Naive thymus-derived CD4-positive, alpha-beta T cell (primary cell): ENCODE data around the gene PODXL. TPM values are rescaled to one million over a fixed set of nuclear protein-coding genes. Genes with fewer than 3 reads are reported as not detected.

ENCODE experiments used
- ATAC-seq: fragments of 150-1000 bp; cut with Tn5 transposase; 2 replicates; pipeline ENCODE4 v1.10.0; 2021; ENCODE audit warnings: mild to moderate bottlenecking, moderate library complexity
- CTCF ChIA-PET: fragments of 350-600 bp; sonication (Branson Sonifier 250); formaldehyde crosslinking; loops from one replicate; lab custom pipeline; 2021; ENCODE audit warnings: antibody characterized with exemption; lab: Charles Lee
- POLR2A ChIA-PET: fragments of 350-600 bp; sonication (Branson Sonifier 250); formaldehyde crosslinking; loops from one replicate; lab custom pipeline; 2021; ENCODE audit warnings: antibody characterized with exemption, inconsistent platforms; lab: Charles Lee
- DNase-seq, 9 donors: peaks; one replicate each; pipeline versions ENCODE4 v3.0.0 to v3.0.0-alpha.2; 2020 to 2022; ENCODE audit warnings: mixed read lengths in 1 of 9
- H3K27ac ChIP-seq: one replicate; pipeline ENCODE4 v1.7.0; 2013; ENCODE audit warnings: mild to moderate bottlenecking, low read depth, low read length, moderate library complexity
- H3K27me3 ChIP-seq, 2 donors: one replicate each; pipeline ENCODE4 v1.7.0; 2013; ENCODE audit warnings: low read length in 2 of 2, mild to moderate bottlenecking in 2 of 2, moderate library complexity in 2 of 2; ENCODE audit not compliant: control insufficient read depth in 2 of 2, insufficient read depth in 2 of 2
- H3K36me3 ChIP-seq, 3 experiments: 1 replicate in 2 of 3; 2 replicates in 1 of 3; pipeline ENCODE4 v1.7.0; 2013; ENCODE audit warnings: low read length in 3 of 3, mild to moderate bottlenecking in 3 of 3, moderate library complexity in 1 of 3; ENCODE audit not compliant: insufficient read depth in 3 of 3, control insufficient read depth in 2 of 3
- H3K4me1 ChIP-seq, 2 donors: one replicate each; pipeline ENCODE4 v1.7.0; 2013; ENCODE audit warnings: low read length in 2 of 2, mild to moderate bottlenecking in 2 of 2, moderate library complexity in 1 of 2; ENCODE audit not compliant: control insufficient read depth in 2 of 2, insufficient read depth in 2 of 2
- H3K4me3 ChIP-seq: 2 replicates; pipeline ENCODE4 v1.7.0; 2013; ENCODE audit warnings: mild to moderate bottlenecking, low read length
- H3K9me3 ChIP-seq, 3 experiments: 1 replicate in 2 of 3; 2 replicates in 1 of 3; pipeline ENCODE4 v1.7.0; 2013; ENCODE audit warnings: low read length in 3 of 3; ENCODE audit not compliant: control insufficient read depth in 2 of 3
- H3K27ac Mint-ChIP-seq, 9 donors: one replicate each; pipeline ENCODE4 v1.8.0; 2020 to 2022; ENCODE audit warnings: mixed read lengths in 9 of 9, mild to moderate bottlenecking in 8 of 9, moderate library complexity in 5 of 9, inconsistent platforms in 2 of 9
- H3K27me3 Mint-ChIP-seq, 5 donors: one replicate each; pipeline ENCODE4 v1.8.0; 2021 to 2022; ENCODE audit warnings: mixed read lengths in 5 of 5, mild to moderate bottlenecking in 1 of 5
- H3K36me3 Mint-ChIP-seq, 5 donors: one replicate each; pipeline ENCODE4 v1.8.0; 2020 to 2022; ENCODE audit warnings: mixed read lengths in 5 of 5, mild to moderate bottlenecking in 3 of 5, inconsistent platforms in 1 of 5
- H3K4me1 Mint-ChIP-seq, 7 donors: one replicate each; pipeline ENCODE4 v1.8.0; 2020 to 2022; ENCODE audit warnings: mixed read lengths in 7 of 7, mild to moderate bottlenecking in 3 of 7, inconsistent platforms in 1 of 7
- H3K4me3 Mint-ChIP-seq, 10 donors: one replicate each; pipeline ENCODE4 v1.8.0; 2020 to 2022; ENCODE audit warnings: mild to moderate bottlenecking in 10 of 10, mixed read lengths in 10 of 10, moderate library complexity in 6 of 10, inconsistent platforms in 2 of 10
- H3K9me3 Mint-ChIP-seq, 11 donors: one replicate each; pipeline ENCODE4 v1.8.0; 2020 to 2022; ENCODE audit warnings: mixed read lengths in 11 of 11, mild to moderate bottlenecking in 4 of 11, inconsistent platforms in 1 of 11, moderate library complexity in 1 of 11
- intact Hi-C, 2 donors: fragments of 100-400 bp; cut with micrococcal nuclease; formaldehyde crosslinking; loops; one replicate each; pipeline ENCODE4 v1.15.1; 2023
- polyA plus RNA-seq, 2 donors: library from polyadenylated mRNA; unstranded; fragments of 300-500 nt; fragmentation: Illumina TruSeq; gene quantifications; one replicate each; pipeline ENCODE4 v1.2.3, GENCODE V29; 2021
- total RNA-seq, 6 experiments: library from RNA in 5 of 6; stranded (reverse) in 5 of 6; gene quantifications; 1 replicate in 5 of 6; 2 replicates in 1 of 6; pipeline ENCODE4 v1.2.3 and lab custom pipeline; 2021 to 2026

The PODXL gene
- total and polyA plus RNA-seq, 7 experiments from 2014 or later = 0.05 to 1.4 (median 0.32) TPM

DNA sequence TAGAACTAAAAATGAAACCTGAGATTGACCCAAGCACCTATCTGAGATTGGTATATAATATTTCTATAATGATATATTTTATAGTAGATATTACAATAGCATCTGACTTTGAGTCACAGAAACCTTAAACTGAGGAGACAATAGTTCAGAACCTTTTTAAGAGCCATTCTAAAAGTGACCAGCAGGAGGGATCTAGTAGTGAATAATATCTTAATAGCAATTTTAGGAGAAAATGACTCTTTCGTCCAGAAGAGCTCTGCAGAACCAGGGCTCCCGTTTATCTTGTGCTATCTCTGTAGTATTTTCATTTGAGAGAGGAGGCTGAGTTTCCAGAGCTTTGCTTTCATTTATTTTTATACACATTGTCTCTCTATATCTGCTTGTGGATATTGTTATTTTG, 68.1 kb downstream of the PODXL start:
- ATAC-seq (no peak), DNase-seq (no peak)
- Histone ChIP-seq H3K4me1 (no peaks in the 10 kb centered on the region), H3K36me3 (peaks cover 0 to 6% (median 4%) of the 10 kb centered on the region in 3 experiments), H3K27ac (no peak overlapping the region), H3K27me3 (no peaks in the 10 kb centered on the region), H3K4me3 (no peak overlapping the region), H3K9me3 (no peaks in the 10 kb centered on the region)
- H3K9me3 Mint-ChIP-seq = no peaks in the 10 kb centered on the region
- intact Hi-C loops = no loop called here
- H3K27ac Mint-ChIP-seq = peak overlapping the region in 1 of 9 donors; percentile 18
- peaks cover 0 to 26% (median 9%) of the 10 kb centered on the region in 5 donors for H3K36me3 Mint-ChIP-seq
- H3K27me3 Mint-ChIP-seq = no peaks in the 10 kb centered on the region
- CTCF ChIA-PET = no interaction called here
- POLR2A ChIA-PET = no interaction called here
- H3K4me3 Mint-ChIP-seq = no peak overlapping the region
- no peaks in the 10 kb centered on the region for H3K4me1 Mint-ChIP-seq

DNA sequence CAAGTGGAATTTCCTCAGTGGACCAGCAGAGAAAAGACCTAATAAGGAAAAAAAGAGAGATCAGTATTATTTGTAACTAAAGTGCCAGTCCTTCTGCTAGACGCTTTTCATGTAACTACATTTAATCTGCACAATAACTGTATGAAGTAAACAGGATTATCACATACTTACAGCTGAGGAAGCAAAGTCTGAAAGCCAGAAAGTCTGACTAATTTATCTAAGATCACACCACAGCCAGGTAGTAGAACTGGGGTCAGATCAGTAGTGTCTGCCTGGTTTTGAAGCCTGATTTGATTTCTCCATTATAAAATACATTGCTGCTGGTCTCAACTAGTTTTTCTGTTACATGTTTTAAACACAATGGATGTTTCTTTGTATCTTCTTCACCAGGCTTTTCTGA, 69.2 kb downstream of the PODXL start:
- DNase-seq (no peak), ATAC-seq (no peak)
- no peaks in the 10 kb centered on the region for H3K27me3 ChIP-seq
- Mint-ChIP-seq H3K4me3 (no peak overlapping the region), H3K36me3 (peaks cover 0 to 30% (median 9%) of the 10 kb centered on the region in 5 donors), H3K27ac (peak overlapping the region in 1 of 9 donors; percentile 9), H3K27me3 (no peaks in the 10 kb centered on the region), H3K4me1 (no peaks in the 10 kb centered on the region), H3K9me3 (no peaks in the 10 kb centered on the region)
- intact Hi-C loops = no loop called here
- no peaks in the 10 kb centered on the region for H3K4me1 ChIP-seq
- no peak overlapping the region for H3K27ac ChIP-seq
- peaks cover 0 to 6% (median 4%) of the 10 kb centered on the region in 3 experiments for H3K36me3 ChIP-seq
- H3K4me3 ChIP-seq = no peak overlapping the region
- H3K9me3 ChIP-seq = no peaks in the 10 kb centered on the region
- ChIA-PET CTCF (no interaction called here), POLR2A (no interaction called here)

DNA sequence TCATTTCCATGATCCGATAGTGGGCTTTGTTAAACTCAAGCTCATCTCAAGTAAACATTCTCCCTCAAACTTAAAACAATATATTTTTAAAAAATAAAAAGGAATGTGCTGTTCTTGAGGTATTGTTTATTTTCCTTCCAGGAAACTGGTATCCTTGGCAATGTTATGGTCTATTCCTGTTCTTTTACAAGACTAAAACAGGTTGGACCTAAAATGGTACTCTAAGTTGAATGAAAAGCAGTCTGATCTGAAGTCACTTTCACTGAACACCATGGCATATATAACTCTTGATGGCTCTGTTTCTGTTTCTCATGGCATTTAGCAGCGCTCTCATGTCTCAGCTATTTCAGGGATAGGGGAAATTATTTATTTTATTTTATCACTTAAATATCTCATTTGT, 70.1 kb downstream of the PODXL start:
- intact Hi-C loops = no loop called here
- no peak overlapping the region for H3K4me3 ChIP-seq
- ATAC-seq (no peak), DNase-seq (no peak)
- H3K36me3 ChIP-seq = peaks cover 0 to 6% (median 4%) of the 10 kb centered on the region in 3 experiments
- H3K27ac Mint-ChIP-seq = peak overlapping the region in 2 of 9 donors; percentile 1 to 32
- H3K9me3 ChIP-seq = no peaks in the 10 kb centered on the region
- no peak overlapping the region for H3K27ac ChIP-seq
- ChIA-PET CTCF (no interaction called here), POLR2A (no interaction called here)
- H3K4me1 Mint-ChIP-seq = no peaks in the 10 kb centered on the region
- H3K4me1 ChIP-seq = no peaks in the 10 kb centered on the region
- H3K9me3 Mint-ChIP-seq = no peaks in the 10 kb centered on the region
- no peaks in the 10 kb centered on the region for H3K27me3 Mint-ChIP-seq
- peaks cover 0 to 31% (median 9%) of the 10 kb centered on the region in 5 donors for H3K36me3 Mint-ChIP-seq
- no peak overlapping the region for H3K4me3 Mint-ChIP-seq
- no peaks in the 10 kb centered on the region for H3K27me3 ChIP-seq

DNA sequence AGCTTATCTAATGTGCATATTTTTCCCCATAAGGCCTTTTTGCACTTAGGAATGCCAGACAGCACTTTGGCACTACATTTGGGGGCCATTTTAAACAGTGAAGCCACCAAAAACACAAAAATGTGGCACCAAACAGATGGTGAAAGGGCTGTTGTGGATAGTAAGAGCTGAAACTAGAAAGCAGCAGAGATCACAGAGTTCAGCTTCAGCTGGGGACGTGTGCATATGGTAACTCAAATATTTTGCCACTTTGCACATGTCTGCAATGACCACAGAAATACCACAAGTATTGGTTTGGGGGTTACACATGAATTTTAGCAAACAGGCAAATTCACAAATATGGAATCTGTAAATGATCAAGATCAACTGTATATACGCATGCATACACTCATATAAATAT, 72.8 kb downstream of the PODXL start:
- POLR2A ChIA-PET = interaction anchor here (0.6 kb wide), 1 partner anchor 1846 kb away, joined by 3 read pairs; no protein-coding TSS in a partner anchor
- ATAC-seq (no peak), DNase-seq (no peak)
- H3K4me1 ChIP-seq = no peaks in the 10 kb centered on the region
- Mint-ChIP-seq H3K27me3 (no peaks in the 10 kb centered on the region), H3K9me3 (no peaks in the 10 kb centered on the region), H3K4me3 (no peak overlapping the region), H3K27ac (peak overlapping the region in 1 of 9 donors; percentile 13), H3K4me1 (no peaks in the 10 kb centered on the region), H3K36me3 (peaks cover 0 to 34% (median 6%) of the 10 kb centered on the region in 5 donors)
- no peaks in the 10 kb centered on the region for H3K27me3 ChIP-seq
- no peak overlapping the region for H3K4me3 ChIP-seq
- no peak overlapping the region for H3K27ac ChIP-seq
- H3K9me3 ChIP-seq = no peaks in the 10 kb centered on the region
- peaks cover 0 to 9% (median 7%) of the 10 kb centered on the region in 3 experiments for H3K36me3 ChIP-seq
- intact Hi-C loops = no loop called here
- CTCF ChIA-PET = interaction anchor here (0.6 kb wide), 1 partner anchor 355 kb away, joined by 4 read pairs; no protein-coding TSS in a partner anchor

GRCh38 chr7:131482800-131483199, 73.6 kb downstream of the PODXL start:
- H3K9me3 Mint-ChIP-seq = no peaks in the 10 kb centered on the region
- H3K27ac Mint-ChIP-seq = no peak overlapping the region
- H3K36me3 Mint-ChIP-seq = peaks cover 0 to 34% (median 2%) of the 10 kb centered on the region in 5 donors
- no peak for ATAC-seq
- H3K27me3 Mint-ChIP-seq = no peaks in the 10 kb centered on the region
- H3K4me3 Mint-ChIP-seq = no peak overlapping the region
- H3K27ac ChIP-seq = no peak overlapping the region
- no peaks in the 10 kb centered on the region for H3K9me3 ChIP-seq
- no peaks in the 10 kb centered on the region for H3K4me1 ChIP-seq
- H3K27me3 ChIP-seq = no peaks in the 10 kb centered on the region
- no peak for DNase-seq
- no peak overlapping the region for H3K4me3 ChIP-seq
- POLR2A ChIA-PET = no interaction called here
- intact Hi-C loops = no loop called here
- CTCF ChIA-PET = no interaction called here
- peaks cover 0 to 11% (median 8%) of the 10 kb centered on the region in 3 experiments for H3K36me3 ChIP-seq
- H3K4me1 Mint-ChIP-seq = no peaks in the 10 kb centered on the region

- H3K4me1 ChIP-seq = no peaks in the 10 kb centered on the region
- CTCF ChIA-PET = no interaction called here
- no peaks in the 10 kb centered on the region for H3K9me3 ChIP-seq
- no peak overlapping the region for H3K27ac ChIP-seq
- Mint-ChIP-seq H3K4me3 (no peak overlapping the region), H3K27me3 (no peaks in the 10 kb centered on the region), H3K9me3 (no peaks in the 10 kb centered on the region), H3K36me3 (peaks cover 0 to 31% (median 2%) of the 10 kb centered on the region in 5 donors), H3K27ac (no peak overlapping the region), H3K4me1 (no peaks in the 10 kb centered on the region)
- DNase-seq (no peak), ATAC-seq (no peak)
- no peak overlapping the region for H3K4me3 ChIP-seq
- intact Hi-C loops = no loop called here
- peaks cover 0 to 15% (median 5%) of the 10 kb centered on the region in 3 experiments for H3K36me3 ChIP-seq
- POLR2A ChIA-PET = no interaction called here
- no peaks in the 10 kb centered on the region for H3K27me3 ChIP-seq
These were observed 75.8 kb downstream of the PODXL start for GRCh38 chr7:131480384-131481315.
